Neural crest cell (in vitro differentiated cells): ENCODE results near the gene TLK1. TPM values are rescaled to one million over a fixed set of nuclear protein-coding genes. Genes with fewer than 3 reads are reported as not detected.

Source experiments
- DNase-seq: peaks from one replicate; pipeline ENCODE4 v3.0.0; 2021; ENCODE audit warnings: low read depth, mixed read lengths, low spot score
- H3K27ac Mint-ChIP-seq: one replicate; pipeline ENCODE4 v1.8.0; 2021; ENCODE audit warnings: mild to moderate bottlenecking, mixed read lengths; ENCODE audit not compliant: unreplicated experiment
- H3K27me3 Mint-ChIP-seq: 2 replicates; pipeline ENCODE4 v1.8.0; 2021; ENCODE audit warnings: low read depth, mild to moderate bottlenecking, mixed read lengths
- H3K36me3 Mint-ChIP-seq: 2 replicates; pipeline ENCODE4 v1.8.0; 2021; ENCODE audit warnings: low read depth, mild to moderate bottlenecking, mixed read lengths
- H3K4me1 Mint-ChIP-seq: 2 replicates; pipeline ENCODE4 v1.8.0; 2021; ENCODE audit warnings: mixed read lengths
- H3K4me3 Mint-ChIP-seq: one replicate; pipeline ENCODE4 v1.8.0; 2021; ENCODE audit warnings: mild to moderate bottlenecking, mixed read lengths
- H3K9me3 Mint-ChIP-seq: 2 replicates; pipeline ENCODE4 v1.8.0; 2021; ENCODE audit warnings: mixed read lengths
- total RNA-seq: library from RNA; stranded (reverse); gene quantifications from 2 replicates; pipeline ENCODE4 v1.2.1, GENCODE V29; 2021
- TF ChIP-seq, protein P1 (sequence below): fragments of 200-600 bp; sonication (generic); conservative IDR thresholded peaks from 2 replicates; pipeline ENCODE4 v1.5.0; 2021; ENCODE audit warnings: antibody characterized with exemption, mild to moderate bottlenecking

Gene TLK1
- total RNA-seq, 1 donor from 2014 or later = 65.5 TPM

DNA sequence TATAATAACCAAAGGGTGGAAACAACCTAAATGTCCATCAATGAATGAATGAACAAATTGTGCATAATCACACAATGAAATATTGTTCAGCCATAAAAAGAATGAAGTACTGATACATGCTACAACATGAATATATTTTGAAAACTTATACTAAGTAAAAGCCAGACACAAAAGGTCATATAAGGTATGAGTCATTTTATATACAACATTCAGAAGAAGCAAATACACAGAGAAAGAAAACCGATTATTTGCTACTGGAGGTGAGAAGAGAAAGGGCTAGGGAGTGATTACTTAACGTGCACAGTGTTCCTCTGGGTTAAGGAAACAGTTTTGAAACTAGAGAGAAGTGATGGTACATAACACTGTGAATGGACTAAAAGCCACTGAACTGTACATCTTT is 126.4 kb downstream of the TLK1 start:
- H3K4me3 Mint-ChIP-seq = no peak overlapping the region
- H3K27me3 Mint-ChIP-seq = no peaks in the 10 kb centered on the region
- no peaks in the 10 kb centered on the region for H3K4me1 Mint-ChIP-seq
- H3K27ac Mint-ChIP-seq = no peak overlapping the region
- peaks cover 37% of the 10 kb centered on the region for H3K36me3 Mint-ChIP-seq
- H3K9me3 Mint-ChIP-seq = peaks cover 3% of the 10 kb centered on the region
- TF ChIP-seq, protein P1, sequence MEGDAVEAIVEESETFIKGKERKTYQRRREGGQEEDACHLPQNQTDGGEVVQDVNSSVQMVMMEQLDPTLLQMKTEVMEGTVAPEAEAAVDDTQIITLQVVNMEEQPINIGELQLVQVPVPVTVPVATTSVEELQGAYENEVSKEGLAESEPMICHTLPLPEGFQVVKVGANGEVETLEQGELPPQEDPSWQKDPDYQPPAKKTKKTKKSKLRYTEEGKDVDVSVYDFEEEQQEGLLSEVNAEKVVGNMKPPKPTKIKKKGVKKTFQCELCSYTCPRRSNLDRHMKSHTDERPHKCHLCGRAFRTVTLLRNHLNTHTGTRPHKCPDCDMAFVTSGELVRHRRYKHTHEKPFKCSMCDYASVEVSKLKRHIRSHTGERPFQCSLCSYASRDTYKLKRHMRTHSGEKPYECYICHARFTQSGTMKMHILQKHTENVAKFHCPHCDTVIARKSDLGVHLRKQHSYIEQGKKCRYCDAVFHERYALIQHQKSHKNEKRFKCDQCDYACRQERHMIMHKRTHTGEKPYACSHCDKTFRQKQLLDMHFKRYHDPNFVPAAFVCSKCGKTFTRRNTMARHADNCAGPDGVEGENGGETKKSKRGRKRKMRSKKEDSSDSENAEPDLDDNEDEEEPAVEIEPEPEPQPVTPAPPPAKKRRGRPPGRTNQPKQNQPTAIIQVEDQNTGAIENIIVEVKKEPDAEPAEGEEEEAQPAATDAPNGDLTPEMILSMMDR = no peak
- no peak for DNase-seq

DNA sequence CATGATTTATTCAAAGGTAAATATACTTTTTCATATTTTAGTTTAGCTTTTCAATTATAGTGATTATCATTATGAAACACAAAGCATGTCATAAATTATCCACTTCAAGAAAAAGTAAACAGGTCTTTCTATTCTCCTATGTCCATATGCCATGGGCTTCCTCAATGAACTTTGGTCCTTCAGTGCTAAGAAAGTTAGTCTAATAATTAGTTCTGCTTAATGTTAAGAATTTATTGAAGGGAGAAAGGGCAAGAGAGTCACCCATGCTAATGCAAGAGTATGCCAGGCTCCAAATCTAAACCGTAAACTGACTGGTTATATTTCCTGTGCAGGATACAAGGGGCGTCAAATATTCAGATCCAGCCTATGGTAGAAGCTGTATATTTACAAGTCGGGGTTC is 135.5 kb downstream of the TLK1 start:
- Mint-ChIP-seq H3K36me3 (peaks cover 18% of the 10 kb centered on the region), H3K4me1 (peaks cover 7% of the 10 kb centered on the region), H3K9me3 (no peaks in the 10 kb centered on the region), H3K4me3 (no peak overlapping the region), H3K27ac (no peak overlapping the region), H3K27me3 (no peaks in the 10 kb centered on the region)
- DNase-seq = no peak
- TF ChIP-seq, protein P1 = no peak

DNA sequence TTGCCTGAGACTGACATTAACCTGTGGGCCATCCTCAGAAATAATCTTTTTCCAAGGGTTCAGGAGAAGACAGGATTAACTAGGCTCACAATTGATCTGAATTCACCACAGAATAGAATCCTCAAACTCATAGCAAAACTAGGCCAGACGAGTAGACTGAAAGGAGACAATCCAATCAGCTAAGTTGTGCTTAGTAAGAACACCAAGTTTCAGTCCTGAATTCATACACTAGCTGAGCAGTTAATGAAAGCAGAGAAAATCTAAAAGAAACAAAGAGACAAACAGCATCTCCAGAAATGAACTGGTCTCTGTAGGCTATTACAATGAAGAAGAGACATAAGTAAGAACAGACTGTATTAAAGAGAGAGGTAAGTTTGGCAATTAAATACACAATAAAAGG is 142.2 kb downstream of the TLK1 start:
- H3K4me1 Mint-ChIP-seq = no peaks in the 10 kb centered on the region
- no peak overlapping the region for H3K4me3 Mint-ChIP-seq
- H3K36me3 Mint-ChIP-seq = peaks cover 22% of the 10 kb centered on the region
- no peak for DNase-seq
- no peaks in the 10 kb centered on the region for H3K9me3 Mint-ChIP-seq
- H3K27ac Mint-ChIP-seq = no peak overlapping the region
- TF ChIP-seq, protein P1 = no peak
- no peaks in the 10 kb centered on the region for H3K27me3 Mint-ChIP-seq

DNA sequence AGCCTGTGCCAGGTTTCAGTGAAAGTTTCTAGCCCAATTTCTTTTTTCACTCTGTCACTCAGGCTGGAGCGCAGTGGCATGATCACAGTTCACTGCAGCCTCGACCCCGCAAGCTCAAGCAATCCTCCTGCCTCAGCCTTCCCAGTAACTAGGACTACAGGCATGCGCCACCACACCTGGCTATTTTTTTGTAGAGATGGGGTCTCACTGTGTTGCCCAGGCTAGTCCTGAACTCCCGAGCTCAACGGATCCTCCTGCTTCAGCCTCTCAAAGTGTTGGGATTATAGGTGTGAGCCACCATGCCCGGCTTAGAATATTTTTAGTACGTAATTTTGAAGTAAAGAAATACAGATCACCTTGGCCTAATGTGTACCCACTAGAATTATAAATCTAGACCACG is 144.6 kb downstream of the TLK1 start:
- H3K27ac Mint-ChIP-seq = no peak overlapping the region
- H3K27me3 Mint-ChIP-seq = no peaks in the 10 kb centered on the region
- H3K36me3 Mint-ChIP-seq = peaks cover 17% of the 10 kb centered on the region
- no peak for DNase-seq
- no peaks in the 10 kb centered on the region for H3K9me3 Mint-ChIP-seq
- TF ChIP-seq, protein P1 = no peak
- no peak overlapping the region for H3K4me3 Mint-ChIP-seq
- no peaks in the 10 kb centered on the region for H3K4me1 Mint-ChIP-seq

DNA sequence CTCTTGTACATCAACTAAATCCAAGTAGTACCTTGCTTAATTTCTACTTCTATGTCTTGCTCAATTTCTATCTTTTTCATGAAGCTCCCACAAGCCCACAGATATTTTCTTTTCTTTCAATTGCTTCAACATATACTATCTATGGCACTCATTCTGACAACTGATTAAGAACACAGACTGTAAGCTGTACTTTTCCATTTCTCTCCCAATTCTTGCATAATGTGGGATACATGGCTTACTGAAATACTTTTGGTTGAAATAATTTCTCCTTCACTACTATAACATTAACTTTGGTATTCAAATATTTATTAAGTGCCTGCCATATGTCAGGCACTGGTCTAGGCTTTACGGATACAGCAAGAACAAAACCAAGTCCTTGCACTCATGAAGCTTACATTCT is 146.8 kb downstream of the TLK1 start:
- Mint-ChIP-seq H3K4me1 (peaks cover 10% of the 10 kb centered on the region), H3K4me3 (no peak overlapping the region), H3K9me3 (no peaks in the 10 kb centered on the region), H3K36me3 (peaks cover 24% of the 10 kb centered on the region), H3K27ac (no peak overlapping the region), H3K27me3 (no peaks in the 10 kb centered on the region)
- no peak for DNase-seq
- TF ChIP-seq, protein P1 = no peak

DNA sequence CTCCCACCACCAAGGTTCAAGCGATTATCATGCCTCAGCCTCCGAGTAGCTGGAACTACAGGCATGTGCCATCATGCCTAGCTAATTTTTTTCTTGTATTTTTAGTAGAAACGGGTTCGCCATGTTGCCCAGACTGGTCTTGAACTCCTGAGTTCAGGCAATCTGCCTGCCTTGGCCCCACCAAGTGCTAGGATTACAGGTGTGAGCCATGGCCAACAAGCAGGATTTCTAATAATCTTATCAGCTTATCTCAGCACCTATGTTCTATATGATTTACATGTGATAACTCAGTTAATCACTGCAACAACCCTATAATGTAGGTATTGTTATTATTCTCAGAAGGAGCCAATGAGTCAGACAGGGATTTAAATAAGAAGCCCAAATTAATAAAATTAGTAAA is 151.3 kb downstream of the TLK1 start:
- H3K4me1 Mint-ChIP-seq = peaks cover 19% of the 10 kb centered on the region
- no peak overlapping the region for H3K4me3 Mint-ChIP-seq
- DNase-seq = no peak
- H3K27me3 Mint-ChIP-seq = no peaks in the 10 kb centered on the region
- no peaks in the 10 kb centered on the region for H3K9me3 Mint-ChIP-seq
- peaks cover 23% of the 10 kb centered on the region for H3K36me3 Mint-ChIP-seq
- TF ChIP-seq, protein P1 = no peak
- no peak overlapping the region for H3K27ac Mint-ChIP-seq
